Measurements from ENCODE around the gene AAGAB.
"Not testable (repeated sequence)": the region's sequence is repeated elsewhere in the genome, so short reads cannot be mapped to it uniquely, and the experiment has no call there.

Gene AAGAB

GRCh38 chr15:67266870-67267269 lies 12.4 kb upstream of the AAGAB start:
- no peaks in the 10 kb centered on the region for H3K79me2 ChIP-seq (ENCODE audit: insufficient read depth, low read length)
- no peaks in the 10 kb centered on the region for H3K9me3 ChIP-seq (ENCODE audit: insufficient read depth, low read length)
- H3K36me3 ChIP-seq (ENCODE audit: low read length), result no peaks in the 10 kb centered on the region
- no peak overlapping the region for H3K4me3 ChIP-seq (ENCODE audit: insufficient read depth, low read length, poor library complexity, severe bottlenecking)
- TF ChIP-seq CTCF (IDR thresholded peaks at IDR 0.05; ENCODE audit: insufficient read depth, low read length, poor library complexity, severe bottlenecking) (no peak), EZH2phosphoT487 (conservative IDR thresholded peaks at IDR 0.05; ENCODE audit: low read length) (no peak)
- H3K4me2 ChIP-seq (ENCODE audit: low read depth, low read length, poor library complexity, severe bottlenecking), result no peak overlapping the region
- H3K9ac ChIP-seq (ENCODE audit: low read length), result no peak overlapping the region
- H3K27me3 ChIP-seq (ENCODE audit: low read length), result no peaks in the 10 kb centered on the region
- no peaks in the 10 kb centered on the region for H3F3A ChIP-seq (ENCODE audit: insufficient read depth)
- H3K9me2 ChIP-seq (replicated peaks; ENCODE audit: insufficient read depth, low read length), result no peaks in the 10 kb centered on the region
- no peak overlapping the region for H2AFZ ChIP-seq (ENCODE audit: low read depth, low read length, severe bottlenecking)
- no peaks in the 10 kb centered on the region for H4K20me1 ChIP-seq (ENCODE audit: low read depth, low read length)
- H3K27ac ChIP-seq (ENCODE audit: low read depth, low read length), result no peak overlapping the region

DNA sequence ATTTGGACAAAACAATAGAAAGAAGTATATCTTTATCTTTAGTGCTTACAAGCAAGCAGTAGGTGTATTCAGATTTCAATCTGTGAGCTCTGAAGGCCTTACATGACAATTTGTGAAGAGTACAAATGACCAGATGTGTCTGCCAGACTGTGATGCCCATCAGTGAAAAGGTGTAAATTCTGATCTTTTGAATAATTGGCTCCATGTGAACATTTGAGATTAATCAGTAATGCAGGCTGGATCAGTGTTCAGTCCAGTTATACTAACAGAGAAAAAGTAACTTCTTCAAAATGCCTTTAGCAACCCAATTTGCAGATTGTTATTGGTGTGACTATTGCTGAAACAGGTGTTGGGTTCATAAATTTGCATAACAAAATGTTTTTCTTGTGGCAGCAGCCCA lies 5.3 kb upstream of the AAGAB start:
- Histone ChIP-seq H3K27ac (ENCODE audit: low read depth, low read length) (no peak overlapping the region), H4K20me1 (ENCODE audit: low read depth, low read length) (no peaks in the 10 kb centered on the region), H3K79me2 (ENCODE audit: insufficient read depth, low read length) (no peaks in the 10 kb centered on the region), H3F3A (ENCODE audit: insufficient read depth) (peaks cover 9% of the 10 kb centered on the region; the same call in 1 of the 2 replicates), H3K4me2 (ENCODE audit: low read depth, low read length, poor library complexity, severe bottlenecking) (no peak overlapping the region), H2AFZ (ENCODE audit: low read depth, low read length, severe bottlenecking) (no peak overlapping the region), H3K27me3 (ENCODE audit: low read length) (no peaks in the 10 kb centered on the region), H3K4me3 (ENCODE audit: insufficient read depth, low read length, poor library complexity, severe bottlenecking) (no peak overlapping the region), H3K9me3 (ENCODE audit: insufficient read depth, low read length) (no peaks in the 10 kb centered on the region), H3K9ac (ENCODE audit: low read length) (no peak overlapping the region), H3K36me3 (ENCODE audit: low read length) (no peaks in the 10 kb centered on the region), H3K9me2 (replicated peaks; ENCODE audit: insufficient read depth, low read length) (no peaks in the 10 kb centered on the region)
- no peak for TF ChIP-seq EZH2phosphoT487 (conservative IDR thresholded peaks at IDR 0.05; ENCODE audit: low read length)

DNA sequence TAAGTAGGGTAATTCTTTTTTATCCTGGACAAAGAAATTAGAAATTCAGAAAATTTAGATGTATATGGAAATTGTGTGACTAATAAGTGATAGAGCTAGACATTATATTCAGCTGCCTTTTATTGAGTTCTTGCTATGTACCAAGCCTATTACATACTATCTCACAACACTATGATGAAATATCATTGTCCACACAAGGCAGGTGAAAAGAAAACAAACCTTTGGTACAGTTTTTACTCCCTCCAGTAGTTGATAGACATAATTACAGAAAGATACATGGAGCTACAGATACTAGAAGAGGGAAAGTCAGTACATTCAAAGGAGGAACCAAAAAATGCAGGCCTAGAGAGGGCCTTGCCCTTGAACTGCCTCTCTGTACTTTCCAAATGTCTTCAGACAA lies 4.9 kb upstream of the AAGAB start:
- no peaks in the 10 kb centered on the region for H3K36me3 ChIP-seq (ENCODE audit: low read length)
- H3K9ac ChIP-seq (ENCODE audit: low read length), result no peak overlapping the region
- H2AFZ ChIP-seq (ENCODE audit: low read depth, low read length, severe bottlenecking), result no peak overlapping the region
- H3K27ac ChIP-seq (ENCODE audit: low read depth, low read length), result no peak overlapping the region
- no peaks in the 10 kb centered on the region for H3K9me3 ChIP-seq (ENCODE audit: insufficient read depth, low read length)
- peaks cover 9% of the 10 kb centered on the region; the same call in 1 of the 2 replicates for H3F3A ChIP-seq (ENCODE audit: insufficient read depth)
- TF ChIP-seq CTCF (IDR thresholded peaks at IDR 0.05; ENCODE audit: insufficient read depth, low read length, poor library complexity, severe bottlenecking), result no peak
- no peak for TF ChIP-seq EZH2phosphoT487 (conservative IDR thresholded peaks at IDR 0.05; ENCODE audit: low read length)
- H4K20me1 ChIP-seq (ENCODE audit: low read depth, low read length), result no peaks in the 10 kb centered on the region
- no peak overlapping the region for H3K4me2 ChIP-seq (ENCODE audit: low read depth, low read length, poor library complexity, severe bottlenecking)
- no peak overlapping the region for H3K4me3 ChIP-seq (ENCODE audit: insufficient read depth, low read length, poor library complexity, severe bottlenecking)
- no peaks in the 10 kb centered on the region for H3K27me3 ChIP-seq (ENCODE audit: low read length)
- H3K79me2 ChIP-seq (ENCODE audit: insufficient read depth, low read length), result no peaks in the 10 kb centered on the region
- no peaks in the 10 kb centered on the region for H3K9me2 ChIP-seq (replicated peaks; ENCODE audit: insufficient read depth, low read length)

DNA sequence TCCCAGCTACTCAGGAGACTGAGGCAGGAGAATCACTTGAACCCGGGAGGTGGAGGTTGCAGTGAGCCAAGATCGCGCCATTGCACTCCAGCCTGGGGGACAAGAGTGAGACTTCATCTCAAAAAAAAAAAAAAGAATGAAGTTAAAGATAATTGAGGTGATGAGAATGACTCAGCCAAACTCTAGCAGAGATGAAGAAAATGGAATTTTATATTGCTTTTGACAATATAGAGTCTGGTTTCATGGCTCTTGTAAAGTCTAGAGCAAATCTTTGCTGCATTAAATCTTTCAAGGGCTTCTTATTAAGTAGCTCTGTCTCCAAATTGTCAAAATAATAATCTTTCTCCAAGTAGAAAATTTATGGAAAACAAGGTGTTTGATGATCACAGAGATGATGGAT lies 4.0 kb upstream of the AAGAB start:
- H3K27ac ChIP-seq (ENCODE audit: low read depth, low read length); H2AFZ ChIP-seq (ENCODE audit: low read depth, low read length, severe bottlenecking); H3K4me2 ChIP-seq (ENCODE audit: low read depth, low read length, poor library complexity, severe bottlenecking); H3K9me3 ChIP-seq (ENCODE audit: insufficient read depth, low read length); H4K20me1 ChIP-seq (ENCODE audit: low read depth, low read length); H3K27me3 ChIP-seq (ENCODE audit: low read length); H3K36me3 ChIP-seq (ENCODE audit: low read length); H3F3A ChIP-seq (ENCODE audit: insufficient read depth); H3K79me2 ChIP-seq (ENCODE audit: insufficient read depth, low read length); H3K9me2 ChIP-seq (replicated peaks; ENCODE audit: insufficient read depth, low read length); H3K9ac ChIP-seq (ENCODE audit: low read length); H3K4me3 ChIP-seq (ENCODE audit: insufficient read depth, low read length, poor library complexity, severe bottlenecking): not testable (repeated sequence)

All from SU-DHL-6 (cell line).